Measurements from ENCODE around the gene HOXA6.

DNA sequence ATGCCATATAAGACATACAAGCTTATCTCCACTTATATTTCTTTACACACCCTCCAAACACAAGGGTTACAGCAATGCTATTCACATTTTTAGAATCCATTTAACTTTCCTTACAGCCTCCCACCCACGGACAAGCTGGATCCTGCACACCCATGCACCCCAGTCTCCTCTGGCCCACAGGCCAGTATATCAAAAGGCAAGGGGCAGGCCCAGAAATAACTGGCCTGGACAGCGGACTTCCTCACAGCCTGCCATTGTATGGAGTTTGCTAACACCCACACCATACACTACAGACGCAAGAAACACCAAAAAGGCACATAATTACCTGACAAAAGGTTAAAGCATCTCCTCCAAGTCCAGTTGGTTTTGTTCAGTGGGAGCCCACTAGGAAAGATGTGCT, 29.0 kb downstream of the HOXA6 start:
- TF ChIP-seq POLR2A (IDR thresholded peaks at IDR 0.05) = no peak
- TF ChIP-seq, protein P1, sequence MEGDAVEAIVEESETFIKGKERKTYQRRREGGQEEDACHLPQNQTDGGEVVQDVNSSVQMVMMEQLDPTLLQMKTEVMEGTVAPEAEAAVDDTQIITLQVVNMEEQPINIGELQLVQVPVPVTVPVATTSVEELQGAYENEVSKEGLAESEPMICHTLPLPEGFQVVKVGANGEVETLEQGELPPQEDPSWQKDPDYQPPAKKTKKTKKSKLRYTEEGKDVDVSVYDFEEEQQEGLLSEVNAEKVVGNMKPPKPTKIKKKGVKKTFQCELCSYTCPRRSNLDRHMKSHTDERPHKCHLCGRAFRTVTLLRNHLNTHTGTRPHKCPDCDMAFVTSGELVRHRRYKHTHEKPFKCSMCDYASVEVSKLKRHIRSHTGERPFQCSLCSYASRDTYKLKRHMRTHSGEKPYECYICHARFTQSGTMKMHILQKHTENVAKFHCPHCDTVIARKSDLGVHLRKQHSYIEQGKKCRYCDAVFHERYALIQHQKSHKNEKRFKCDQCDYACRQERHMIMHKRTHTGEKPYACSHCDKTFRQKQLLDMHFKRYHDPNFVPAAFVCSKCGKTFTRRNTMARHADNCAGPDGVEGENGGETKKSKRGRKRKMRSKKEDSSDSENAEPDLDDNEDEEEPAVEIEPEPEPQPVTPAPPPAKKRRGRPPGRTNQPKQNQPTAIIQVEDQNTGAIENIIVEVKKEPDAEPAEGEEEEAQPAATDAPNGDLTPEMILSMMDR (IDR thresholded peaks at IDR 0.05) = no peak

Data from lower leg skin (tissue), 3 donors.